ENCODE data around the gene ZEB2. TPM values are rescaled to one million over a fixed set of nuclear protein-coding genes. Genes with fewer than 3 reads are reported as not detected.
A peak's percentile ranks its signal among the peaks of the same experiment; 100 is the strongest.

Gene ZEB2
- total RNA-seq, 2 experiments from 2014 or later, result 4.0 to 16.9 TPM

- no peaks in the 10 kb centered on the region for H4K20me1 ChIP-seq (ENCODE audit: insufficient read depth, low read length)
- POLR2A ChIA-PET, result interaction anchor here (0.6 to 0.7 kb wide), 2 partner anchors 183 to 363 kb away, joined by 3 read pairs; no protein-coding TSS in a partner anchor
- H3K36me3 ChIP-seq (ENCODE audit: insufficient read depth, low read length), result no peaks in the 10 kb centered on the region
- H3K9me3 ChIP-seq (ENCODE audit: low read length), result no peaks in the 10 kb centered on the region
- no peak for TF ChIP-seq CTCF (conservative IDR thresholded peaks at IDR 0.05; ENCODE audit: low read length)
- TF ChIP-seq EZH2phosphoT487 (IDR thresholded peaks at IDR 0.05; ENCODE audit: borderline replicate concordance, low read depth, low read length), result no peak
- DNase-seq (ENCODE audit: low spot score), result no peak
- peak overlapping the region; percentile 82; the same call in 1 of the 2 replicates for H2AFZ ChIP-seq (ENCODE audit: low read length)
- peak overlapping the region; percentile 4 for H3K4me3 ChIP-seq (ENCODE audit: low read depth, low read length, poor library complexity, severe bottlenecking)
- H3K9me2 ChIP-seq (ENCODE audit: insufficient read depth, low read length), result no peaks in the 10 kb centered on the region
- intact Hi-C loops (cut with micrococcal nuclease; ENCODE audit: unreplicated experiment), result loop anchor here (10.0 kb wide), 3 partner anchors 174 to 1214 kb away; partner anchors contain the start of gene ARHGAP15
- H3K4me2 ChIP-seq (ENCODE audit: low read length), result peak overlapping the region; percentile 50
- CTCF ChIA-PET (ENCODE audit: unreplicated experiment), result no interaction called here
- H3K27ac ChIP-seq (ENCODE audit: low read depth, low read length, poor library complexity, severe bottlenecking), result no peak overlapping the region
- H3K4me1 ChIP-seq (ENCODE audit: insufficient read depth, low read length, poor library complexity, severe bottlenecking), result peaks cover 20% of the 10 kb centered on the region
- no TSS peak for BruUV-seq (replicated peaks)
- no peaks in the 10 kb centered on the region for H3K79me2 ChIP-seq (ENCODE audit: insufficient read depth, low read depth, low read length)
Measured at GRCh38 chr2:144339048-144339447, 180.9 kb downstream of the ZEB2 start.

GRCh38 chr2:144334551-144334950, 185.4 kb downstream of the ZEB2 start:
- intact Hi-C loops (cut with micrococcal nuclease; ENCODE audit: unreplicated experiment), result loop anchor here (5.0 to 10.0 kb wide), 6 partner anchors 170 to 1418 kb away; partner anchors contain the start of gene ARHGAP15
- no TSS peak for BruUV-seq (replicated peaks)

More at GRCh38 chr2:144334551-144334950, 185.4 kb downstream of the ZEB2 start:
- Histone ChIP-seq H2AFZ (ENCODE audit: low read length) (no peak overlapping the region), H3K9me2 (ENCODE audit: insufficient read depth, low read length) (no peaks in the 10 kb centered on the region), H3K36me3 (ENCODE audit: insufficient read depth, low read length) (no peaks in the 10 kb centered on the region), H3K4me1 (ENCODE audit: insufficient read depth, low read length, poor library complexity, severe bottlenecking) (peaks cover 38% of the 10 kb centered on the region), H3K4me2 (ENCODE audit: low read length) (no peak overlapping the region), H4K20me1 (ENCODE audit: insufficient read depth, low read length) (no peaks in the 10 kb centered on the region), H3K27ac (ENCODE audit: low read depth, low read length, poor library complexity, severe bottlenecking) (no peak overlapping the region), H3K4me3 (ENCODE audit: low read depth, low read length, poor library complexity, severe bottlenecking) (no peak overlapping the region), H3K79me2 (ENCODE audit: insufficient read depth, low read depth, low read length) (peaks cover 22% of the 10 kb centered on the region), H3K9me3 (ENCODE audit: low read length) (no peaks in the 10 kb centered on the region)
- TF ChIP-seq CTCF (conservative IDR thresholded peaks at IDR 0.05; ENCODE audit: low read length), result no peak
- no peak for TF ChIP-seq EZH2phosphoT487 (IDR thresholded peaks at IDR 0.05; ENCODE audit: borderline replicate concordance, low read depth, low read length)
- POLR2A ChIA-PET, result interaction anchor here (0.9 to 1.9 kb wide), 3 partner anchors 8 to 93 kb away, joined by 3 to 7 read pairs (median 3); no protein-coding TSS in a partner anchor
- CTCF ChIA-PET (ENCODE audit: unreplicated experiment), result no interaction called here
- no peak for DNase-seq (ENCODE audit: low spot score)

Small RNAs within 50 kb of the gene (small RNA-seq; reads per million reads assigned to genes)
- not detected for gene RF01987

Data from OCI-LY7 (cell line).